IPS-11a (cell line): Measurements from ENCODE around the gene ACSF3.

Experiments used
- H3K4me3 ChIP-seq: one replicate; pipeline ENCODE4 v1.5.1; 2013; ENCODE audit warnings: low read depth, low read length, control low read depth

The ACSF3 gene

DNA sequence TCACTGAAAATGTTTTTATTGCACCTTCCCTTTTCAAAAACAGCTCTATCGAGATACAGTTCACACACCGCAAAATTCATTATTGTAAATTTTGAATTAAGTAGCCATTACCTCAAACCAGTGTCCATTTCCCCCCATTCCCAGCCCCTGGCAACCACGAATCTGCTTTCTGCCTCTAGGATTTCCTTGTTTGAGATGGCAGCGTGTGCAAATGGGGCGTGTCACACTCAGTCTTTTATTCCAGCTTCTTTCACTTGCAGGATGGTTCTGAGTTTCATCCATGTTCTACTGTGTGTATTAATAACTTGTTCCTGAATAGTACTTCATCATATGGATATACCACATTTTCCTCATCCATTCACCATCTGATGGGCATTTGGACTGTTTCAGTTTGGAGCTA is 14.8 kb downstream of the ACSF3 start:
- no peak overlapping the region for H3K4me3 ChIP-seq

DNA sequence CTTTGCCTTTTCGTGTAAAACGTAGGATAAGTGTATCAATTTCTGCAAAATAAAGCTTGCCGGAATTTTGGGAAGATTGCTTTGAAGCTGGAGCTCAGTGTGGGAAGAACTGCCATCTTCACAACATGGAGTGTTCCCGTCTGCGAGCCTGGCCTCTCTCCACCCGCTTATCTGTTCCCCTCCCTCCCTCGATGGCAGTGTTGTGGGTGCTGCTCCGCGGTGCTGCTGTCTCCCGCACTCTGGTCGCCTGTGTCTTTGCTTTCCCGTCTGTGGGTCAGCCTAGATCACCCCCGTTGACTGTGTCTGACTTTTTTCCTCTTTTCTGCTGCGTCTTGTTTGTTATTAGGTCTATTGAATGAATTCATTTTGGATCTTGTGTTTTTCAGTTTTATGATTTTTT is 17.0 kb downstream of the ACSF3 start:
- no peak overlapping the region for H3K4me3 ChIP-seq

DNA sequence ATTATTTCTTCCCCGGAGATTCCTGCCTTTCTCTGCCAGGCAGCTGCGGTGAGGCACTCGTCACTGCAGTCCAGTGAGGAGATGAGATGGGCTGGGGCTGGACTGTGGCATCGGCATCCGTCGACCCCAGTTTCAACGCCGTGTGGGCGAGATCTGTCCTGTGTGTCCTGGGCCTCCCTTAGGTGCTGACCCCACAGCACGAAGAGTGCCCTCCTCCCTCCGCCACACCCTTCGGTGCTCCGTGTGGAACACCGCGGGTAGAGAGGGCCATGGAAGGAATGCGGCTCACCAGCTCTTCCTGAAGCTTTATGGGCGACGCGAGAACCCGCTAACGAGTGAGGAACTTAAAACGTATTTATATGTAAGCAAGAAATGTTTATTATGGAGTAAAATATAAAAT is 17.6 kb downstream of the ACSF3 start:
- H3K4me3 ChIP-seq: no peak overlapping the region

DNA sequence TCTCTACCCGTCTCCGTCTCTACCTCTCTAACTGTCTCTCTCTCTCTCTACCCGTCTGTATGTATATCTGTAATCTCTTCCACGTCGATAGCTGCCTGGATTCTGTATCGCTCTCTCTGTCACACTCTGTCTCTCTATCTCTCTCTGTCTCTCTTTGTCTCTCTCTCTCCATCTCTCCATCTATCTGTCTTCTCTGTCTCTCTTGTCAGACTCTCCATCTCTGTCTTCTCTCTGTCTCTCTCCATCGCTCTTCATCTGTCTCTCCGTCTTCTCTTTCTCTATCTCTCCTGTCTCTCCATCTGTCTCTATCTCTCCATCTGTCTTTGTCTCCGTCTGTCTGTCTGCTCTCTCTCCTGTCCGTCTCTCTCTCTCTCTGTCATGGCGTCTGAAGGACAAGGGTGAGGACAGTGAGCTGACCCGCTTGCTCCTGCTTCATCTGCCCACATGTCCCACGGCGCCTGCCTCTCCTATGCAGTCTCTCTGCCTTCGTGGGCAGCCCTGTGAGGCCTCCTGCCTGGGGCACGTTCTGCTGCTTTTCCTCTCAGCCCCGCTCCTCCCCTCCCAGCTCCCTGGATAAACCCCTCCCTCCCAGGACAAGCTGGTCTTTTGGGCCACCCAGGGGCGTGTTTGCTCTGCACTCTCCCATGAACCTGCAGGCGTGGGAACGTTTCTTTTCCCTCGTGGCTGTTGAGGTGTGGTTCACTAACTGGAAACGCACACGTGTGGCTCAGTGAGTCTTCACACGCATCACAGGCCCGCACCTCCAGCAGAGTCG is 18.9 kb downstream of the ACSF3 start:
- no peak overlapping the region for H3K4me3 ChIP-seq

DNA sequence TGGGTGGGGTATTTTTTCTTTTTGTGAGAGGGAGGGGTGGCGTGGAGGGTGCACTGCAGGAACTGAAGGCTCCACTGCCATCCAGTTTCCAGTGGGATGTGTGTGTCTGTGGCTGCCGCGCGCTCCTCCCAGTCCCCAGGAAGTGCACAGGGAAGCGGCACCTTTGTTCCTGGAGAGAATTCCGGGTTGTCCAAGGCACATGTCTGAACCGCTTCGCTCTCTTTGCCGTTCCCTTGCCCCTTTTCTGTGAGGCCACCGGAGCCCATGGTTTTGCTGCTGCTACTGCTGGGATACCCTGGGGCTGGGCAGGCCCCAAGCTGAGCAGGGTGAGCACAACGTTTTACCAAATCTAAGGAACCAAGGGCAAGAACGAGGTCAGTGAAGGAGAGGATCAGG is 19.5 kb downstream of the ACSF3 start:
- H3K4me3 ChIP-seq: no peak overlapping the region

DNA sequence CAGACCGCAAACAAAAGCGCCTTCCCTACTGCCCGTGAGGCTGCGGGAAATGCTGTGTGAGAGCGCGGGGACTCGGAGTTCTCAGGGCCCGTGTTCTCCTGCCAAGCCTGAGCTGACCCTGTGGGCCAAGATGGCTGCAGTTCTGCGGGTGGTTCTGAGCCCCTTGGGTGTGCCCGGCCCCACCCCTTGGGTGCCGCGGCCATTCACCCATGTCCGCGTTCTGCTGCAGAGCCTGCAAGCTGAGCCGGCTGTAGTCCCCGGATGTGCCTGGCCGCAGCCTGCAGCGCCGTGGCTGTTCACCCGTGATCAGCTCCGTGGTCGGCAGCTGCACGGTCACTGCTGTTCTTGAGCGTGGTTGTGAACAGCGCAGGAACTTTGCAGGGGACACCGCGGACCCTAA is 20.0 kb downstream of the ACSF3 start:
- no peak overlapping the region for H3K4me3 ChIP-seq

DNA sequence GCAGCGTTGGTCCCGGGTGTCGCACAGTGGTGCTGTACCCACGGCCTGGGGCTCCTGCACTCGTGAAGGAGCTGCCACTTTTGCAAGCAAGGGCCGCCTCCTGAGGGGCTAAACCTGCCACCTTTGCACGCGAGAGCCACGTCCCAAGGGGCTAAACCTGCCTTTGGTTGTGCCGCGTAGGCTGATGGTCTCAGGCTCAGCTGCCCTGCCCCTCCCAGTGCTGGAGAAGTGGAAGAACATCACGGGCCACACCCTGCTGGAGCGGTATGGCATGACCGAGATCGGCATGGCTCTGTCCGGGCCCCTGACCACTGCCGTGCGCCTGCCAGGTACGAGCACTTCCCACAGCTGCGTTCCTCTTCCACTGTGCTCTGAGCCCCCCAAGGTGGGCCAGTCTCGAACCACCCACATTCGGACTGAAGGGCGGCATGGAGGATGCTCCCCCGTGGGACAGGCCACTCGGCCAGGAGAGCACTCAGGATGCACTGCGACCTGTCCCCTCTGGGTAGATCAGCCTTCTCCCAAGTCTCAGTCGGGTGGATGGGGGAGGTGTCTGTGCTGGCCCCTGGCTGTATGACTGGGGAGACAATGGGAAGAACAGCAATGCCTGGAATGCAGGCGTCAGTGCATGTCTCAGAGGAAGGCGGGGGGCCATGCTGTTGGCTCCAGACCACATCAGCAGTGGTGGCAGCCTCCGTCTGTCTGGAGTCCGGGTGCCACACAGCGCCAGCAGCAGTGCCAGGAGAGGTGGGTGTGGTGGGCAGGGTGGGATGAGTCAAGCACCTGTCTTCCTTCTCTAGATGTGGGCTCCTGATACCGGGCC is 20.7 kb downstream of the ACSF3 start:
- H3K4me3 ChIP-seq: no peak overlapping the region

DNA sequence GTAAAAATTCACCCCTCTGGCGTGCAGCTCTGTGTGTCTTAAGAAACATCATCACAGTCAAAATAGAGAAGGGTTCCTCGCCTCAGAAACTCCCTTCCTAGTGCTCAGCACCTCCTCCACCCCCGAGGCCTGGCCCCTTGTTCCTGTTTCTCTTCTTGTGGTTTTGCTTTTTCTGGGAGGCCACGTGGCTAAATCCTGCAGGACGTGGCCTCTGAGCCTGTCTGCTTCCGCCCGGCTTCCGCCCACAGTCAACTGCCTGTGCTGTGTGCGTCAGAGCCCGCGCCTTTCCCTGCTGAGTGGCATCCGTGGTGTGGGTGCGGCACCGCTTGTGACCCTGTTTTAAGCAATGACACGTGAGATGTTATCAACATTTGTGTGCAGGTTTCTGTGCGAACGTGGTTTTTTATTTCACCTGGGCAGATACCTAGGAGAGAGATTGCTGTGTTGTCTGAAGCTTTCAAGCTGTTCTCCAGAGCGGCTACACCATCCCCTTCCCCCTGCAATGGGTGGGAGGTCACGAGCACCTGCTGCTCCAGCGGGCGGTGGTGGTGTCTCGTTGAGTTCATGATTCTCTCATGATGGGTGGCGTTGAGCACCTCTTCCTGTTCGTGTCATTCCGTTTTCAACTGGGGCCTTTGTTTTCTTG is 21.7 kb downstream of the ACSF3 start:
- H3K4me3 ChIP-seq: no peak overlapping the region

DNA sequence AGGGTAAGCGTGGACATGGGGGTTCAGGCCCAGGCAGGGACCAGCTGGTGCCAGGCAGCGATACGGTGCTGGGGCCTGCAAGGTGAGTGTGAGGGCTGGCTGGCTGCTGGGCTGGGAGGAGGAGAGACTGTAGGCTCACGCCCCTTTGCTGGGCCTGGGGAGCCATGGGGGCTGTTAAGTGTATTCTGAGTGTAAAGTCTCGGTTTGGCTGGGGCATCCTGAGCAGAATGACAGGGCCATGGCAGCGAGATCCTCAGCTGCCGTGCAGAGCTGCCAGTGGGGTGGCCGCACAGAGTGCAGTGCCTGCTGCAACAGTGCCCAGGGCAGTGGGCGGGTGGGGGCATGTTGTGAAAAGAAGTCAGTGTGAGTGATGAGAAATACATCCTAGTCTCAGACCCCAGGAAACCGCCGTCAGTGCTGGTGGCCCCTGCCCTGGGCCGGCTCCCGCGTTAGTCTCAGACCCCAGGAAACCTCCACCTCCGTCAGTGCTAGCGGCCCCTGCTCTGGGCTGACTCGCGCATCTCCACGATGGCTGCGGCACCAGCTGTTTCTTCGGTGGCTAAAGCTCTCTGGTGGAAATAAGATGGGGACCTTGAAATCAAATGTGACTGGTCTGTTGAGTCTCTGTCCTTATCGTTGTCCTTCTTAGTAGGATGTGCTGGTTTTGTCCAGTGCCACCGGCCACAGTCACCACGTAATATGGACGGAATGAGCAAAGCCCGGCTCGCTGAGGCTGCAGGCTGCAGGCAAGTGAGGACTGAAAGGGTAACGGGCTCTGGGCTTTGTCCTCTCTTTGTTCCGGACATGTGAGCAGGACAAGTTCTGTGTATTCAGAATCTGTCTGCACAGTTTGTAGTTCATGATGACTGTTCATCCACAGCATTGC is 22.9 kb downstream of the ACSF3 start:
- H3K4me3 ChIP-seq: no peak overlapping the region

DNA sequence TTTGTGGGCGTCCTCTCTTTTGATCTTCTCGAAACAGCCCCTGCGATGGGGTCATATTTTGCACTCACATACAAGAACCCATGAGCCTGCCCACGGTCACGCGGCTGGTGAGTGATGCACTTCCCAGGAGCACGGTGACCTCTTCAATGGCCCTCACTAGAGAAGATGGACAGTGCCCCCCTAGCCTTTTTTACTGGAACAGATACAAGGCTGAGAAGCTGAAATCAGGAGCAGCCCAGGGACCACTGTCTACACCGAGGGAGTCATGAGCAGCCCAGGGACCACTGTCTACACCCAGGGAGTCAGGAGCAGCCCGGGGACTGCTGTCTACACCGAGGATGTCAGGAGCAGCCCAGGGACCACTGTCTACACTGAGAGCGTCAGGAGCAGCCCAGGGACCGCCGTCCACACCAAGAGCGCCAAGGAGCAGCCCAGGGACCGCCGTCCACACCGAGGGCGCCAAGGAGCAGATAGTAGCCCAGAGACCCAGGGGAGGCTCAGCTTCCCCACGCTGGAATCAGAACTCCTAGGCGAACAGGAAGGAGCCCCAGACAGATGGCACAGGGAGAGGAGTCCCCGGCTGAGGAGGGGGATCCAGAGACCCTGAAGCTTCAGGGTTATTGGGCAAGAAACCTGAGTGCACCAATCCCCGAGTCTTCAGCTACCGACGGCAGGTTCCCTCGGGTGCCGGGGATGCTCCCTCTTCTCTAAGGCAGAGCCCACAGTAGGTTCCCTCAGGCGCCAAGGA is 23.7 kb downstream of the ACSF3 start:
- H3K4me3 ChIP-seq: no peak overlapping the region

DNA sequence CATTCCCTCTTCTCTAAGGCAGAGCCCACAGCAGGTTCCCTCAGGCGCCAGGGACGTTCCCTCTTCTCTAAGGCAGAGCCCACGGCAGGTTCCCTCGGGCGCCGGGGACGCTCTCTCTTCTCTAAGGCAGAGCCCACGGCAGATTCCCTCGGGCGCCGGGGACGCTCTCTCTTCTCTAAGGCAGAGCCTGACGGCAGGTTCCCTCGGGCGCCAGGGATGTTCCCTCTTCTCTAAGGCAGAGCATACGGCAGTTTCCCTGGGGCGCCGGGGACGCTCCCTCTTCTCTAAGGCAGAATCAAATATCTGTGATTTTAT is 24.3 kb downstream of the ACSF3 start:
- H3K4me3 ChIP-seq: no peak overlapping the region

DNA sequence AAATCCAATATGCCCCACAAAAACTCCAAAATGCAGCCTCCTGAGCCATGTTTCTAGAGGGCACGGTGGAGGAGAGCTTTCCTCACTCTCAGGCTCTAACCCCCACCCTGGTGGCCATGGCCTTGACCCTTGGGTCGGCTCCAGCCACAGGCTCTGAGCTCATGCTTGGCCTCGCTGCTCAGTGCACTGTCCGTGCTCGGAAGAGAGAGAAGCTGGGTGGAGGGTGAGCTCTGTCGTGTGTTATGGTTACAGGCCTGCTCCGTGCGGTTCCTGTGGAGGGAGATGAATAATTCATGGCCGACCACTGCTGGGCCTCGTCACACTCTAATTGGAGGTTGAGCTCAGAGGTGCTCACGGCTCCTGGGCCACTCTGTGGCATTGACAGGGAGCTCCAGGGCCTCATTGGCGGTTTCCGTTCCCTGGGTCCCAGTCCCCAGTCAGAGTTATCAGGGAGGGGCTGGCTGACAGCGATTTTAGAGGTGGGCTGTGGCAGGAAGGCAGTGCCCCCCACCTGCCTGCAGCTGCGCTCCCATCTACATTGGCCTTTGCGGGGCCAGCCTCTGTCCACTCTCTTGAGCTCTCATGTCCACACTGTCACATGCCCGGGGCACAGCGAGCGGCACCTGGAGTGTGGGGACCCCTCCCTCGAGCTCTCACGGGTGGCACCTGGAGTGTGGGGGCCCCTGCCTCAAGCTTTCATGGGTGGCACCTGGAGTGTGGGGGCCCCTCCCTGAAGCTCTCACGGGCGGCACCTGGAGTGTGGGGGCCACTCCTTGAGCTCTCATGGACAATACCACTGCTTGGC is 24.9 kb downstream of the ACSF3 start:
- no peak overlapping the region for H3K4me3 ChIP-seq

DNA sequence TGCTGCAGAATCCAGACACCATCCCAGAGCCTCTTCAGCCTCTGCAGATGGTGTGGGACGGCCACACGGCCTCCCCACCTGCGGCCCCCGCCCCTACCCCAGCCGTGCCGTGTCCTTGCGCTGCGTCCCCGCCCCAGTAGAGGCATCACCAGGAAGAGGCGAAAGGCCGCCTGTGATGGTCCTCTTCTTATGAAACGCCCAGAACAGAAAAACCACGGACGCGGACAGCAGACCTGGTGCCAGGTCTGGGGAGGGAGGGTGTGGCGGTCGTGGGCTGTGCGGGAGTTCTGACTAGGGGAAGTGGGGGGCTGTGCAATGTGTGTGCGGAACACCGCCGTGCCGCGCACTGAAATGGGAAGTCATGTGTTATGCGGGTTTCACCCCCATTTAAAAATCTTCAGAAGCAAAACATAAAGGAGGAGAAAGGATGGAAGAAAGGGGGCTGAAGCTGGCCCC is 25.5 kb downstream of the ACSF3 start:
- H3K4me3 ChIP-seq: no peak overlapping the region

DNA sequence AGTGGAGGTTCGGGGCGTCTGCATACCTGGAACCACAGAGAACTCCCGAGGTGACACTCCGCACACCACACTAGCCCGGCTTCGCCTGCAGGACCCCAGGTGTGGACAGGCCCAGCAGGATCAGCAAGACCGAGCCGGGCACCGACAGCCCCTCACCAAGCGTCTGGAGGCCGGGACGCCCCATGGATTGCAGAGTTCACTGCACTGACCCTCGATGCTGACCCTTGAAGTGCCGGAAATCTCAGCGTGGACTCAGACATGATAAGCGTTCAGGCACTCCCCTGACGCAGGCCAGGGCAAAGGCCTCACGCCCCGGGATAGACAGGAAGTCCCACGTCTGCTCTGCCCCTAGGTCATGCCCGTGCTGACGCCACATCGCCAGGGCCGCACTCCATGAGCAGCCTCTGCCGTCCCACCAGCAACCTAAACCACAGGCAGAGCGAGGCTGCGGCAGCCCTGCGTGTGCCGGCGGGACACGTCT is 26.0 kb downstream of the ACSF3 start:
- no peak overlapping the region for H3K4me3 ChIP-seq

DNA sequence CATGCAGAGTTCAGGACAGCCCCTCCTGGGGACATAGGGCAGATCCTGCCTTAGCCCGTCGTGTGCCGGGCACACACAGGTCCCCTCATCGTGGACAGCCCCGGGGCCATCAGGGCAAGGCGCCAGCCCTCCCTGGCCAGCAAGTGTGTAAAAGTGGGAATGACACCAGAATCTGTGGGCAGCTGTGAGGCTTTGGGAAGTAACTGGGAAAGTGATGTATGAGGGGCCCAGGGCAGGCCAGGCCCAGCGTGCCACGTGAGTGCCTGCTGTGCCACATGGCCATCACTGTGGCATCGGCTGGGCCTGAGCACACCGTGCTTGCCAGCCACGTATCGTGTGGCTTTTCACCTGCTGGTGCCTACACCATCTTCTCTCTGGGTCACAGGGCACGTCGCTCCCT is 26.6 kb downstream of the ACSF3 start:
- H3K4me3 ChIP-seq: no peak overlapping the region

DNA sequence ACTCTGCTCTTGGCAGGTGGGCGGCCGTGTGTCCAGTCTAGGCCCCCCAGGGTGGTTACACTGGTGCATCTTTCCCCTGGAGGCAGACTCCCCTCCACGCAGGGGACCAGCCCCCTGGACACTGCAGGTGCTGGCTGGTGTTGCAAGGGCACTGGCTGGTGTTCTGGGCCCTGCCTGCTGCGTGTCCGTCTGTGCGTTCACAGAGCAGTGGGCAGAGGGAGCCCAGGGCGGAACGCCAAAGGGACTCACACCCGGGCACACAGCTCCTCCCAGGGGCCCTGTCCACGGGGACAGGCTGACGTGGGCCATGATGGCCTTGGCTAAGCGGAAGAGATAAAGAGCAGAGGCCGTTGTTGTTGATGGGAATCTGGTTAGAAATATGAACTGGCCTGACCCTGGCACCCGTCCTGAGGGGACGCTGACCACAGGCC is 27.3 kb downstream of the ACSF3 start:
- no peak overlapping the region for H3K4me3 ChIP-seq

DNA sequence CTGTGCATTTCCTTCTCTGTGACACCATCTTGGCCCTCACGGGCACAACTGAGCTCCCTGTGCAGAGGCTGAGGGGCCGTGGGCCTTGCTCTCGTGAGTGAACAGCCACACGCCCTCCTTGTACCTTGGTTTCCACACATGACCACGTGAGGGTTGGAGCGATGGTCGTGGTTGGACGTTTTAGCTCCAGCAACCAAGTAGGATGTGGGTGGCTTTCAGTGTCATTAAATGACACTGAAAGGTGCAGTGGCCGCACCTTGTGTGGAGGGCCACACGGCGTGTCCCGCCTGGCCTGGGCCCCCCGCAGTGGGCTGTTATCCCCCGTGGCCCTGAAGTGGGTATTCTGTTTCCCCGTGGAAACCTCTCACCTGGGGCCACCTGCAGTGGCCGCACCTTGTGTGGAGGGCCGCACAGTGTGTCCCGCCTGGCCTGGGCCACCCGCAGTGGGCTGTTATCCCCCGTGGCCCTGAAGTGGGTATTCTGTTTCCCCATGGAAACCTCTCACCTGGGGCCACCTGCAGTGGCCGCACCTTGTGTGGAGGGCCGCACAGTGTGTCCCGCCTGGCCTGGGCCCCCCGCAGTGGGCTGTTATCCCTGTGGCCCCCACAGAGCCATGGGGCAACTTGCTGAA is 28.2 kb downstream of the ACSF3 start:
- no peak overlapping the region for H3K4me3 ChIP-seq

DNA sequence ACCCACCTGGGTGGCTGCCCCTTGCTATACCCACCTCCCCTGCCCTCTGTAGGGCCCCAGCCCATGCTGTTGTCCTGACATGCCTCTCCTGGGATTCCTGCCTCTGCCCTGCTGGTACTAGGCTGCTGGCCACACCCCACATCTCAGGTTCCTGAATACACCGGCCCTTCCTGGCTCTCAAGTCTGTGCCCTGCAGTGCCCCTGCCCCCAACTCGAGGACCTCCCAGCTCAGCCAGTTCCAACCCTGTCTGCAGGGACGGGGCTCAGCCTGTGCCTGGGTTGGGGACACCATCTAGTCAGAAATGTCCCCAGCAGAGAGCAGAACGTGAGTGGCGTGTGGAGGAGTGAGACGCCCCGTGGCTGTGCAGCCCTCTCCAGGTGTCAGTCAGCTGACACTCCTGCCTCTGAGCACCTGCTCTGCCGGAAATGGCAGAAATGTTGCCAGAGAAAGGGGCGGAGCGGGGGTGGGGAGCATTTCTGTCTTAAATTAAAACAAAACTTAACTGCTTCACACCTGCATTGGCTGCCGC is 28.7 kb downstream of the ACSF3 start:
- no peak overlapping the region for H3K4me3 ChIP-seq
